Stomach (tissue), 4 donors: ENCODE data around the gene DNAJC12.

Experiments used
- POLR2A ChIP-seq, 4 donors: fragments of 450-650 bp; IDR thresholded peaks; one replicate each; pipeline ENCODE4 v1.6.1; 2016; ENCODE audit warnings: antibody characterized with exemption in 4 of 4, control low read depth in 2 of 4, mild to moderate bottlenecking in 1 of 4, moderate library complexity in 1 of 4
- POLR2AphosphoS5 ChIP-seq, 3 donors: sonication (generic); formaldehyde crosslinking; IDR thresholded peaks; one replicate each; pipeline ENCODE4 v1.6.1; 2016; ENCODE audit warnings: antibody characterized with exemption in 3 of 3
- TF ChIP-seq, protein P1 (sequence below), 7 experiments: fragments of 450-650 bp in 4 of 7; fragments of 200-600 bp in 3 of 7; sonication (generic) in 3 of 7; IDR thresholded peaks; one replicate each; pipeline ENCODE4 v1.5.1; 2016 to 2019; ENCODE audit warnings: antibody characterized with exemption in 7 of 7, control low read depth in 2 of 7, mild to moderate bottlenecking in 1 of 7

- TF ChIP-seq POLR2AphosphoS5 (IDR thresholded peaks at IDR 0.05) (no peak), POLR2A (IDR thresholded peaks at IDR 0.05) (no peak)
- TF ChIP-seq, protein P1, sequence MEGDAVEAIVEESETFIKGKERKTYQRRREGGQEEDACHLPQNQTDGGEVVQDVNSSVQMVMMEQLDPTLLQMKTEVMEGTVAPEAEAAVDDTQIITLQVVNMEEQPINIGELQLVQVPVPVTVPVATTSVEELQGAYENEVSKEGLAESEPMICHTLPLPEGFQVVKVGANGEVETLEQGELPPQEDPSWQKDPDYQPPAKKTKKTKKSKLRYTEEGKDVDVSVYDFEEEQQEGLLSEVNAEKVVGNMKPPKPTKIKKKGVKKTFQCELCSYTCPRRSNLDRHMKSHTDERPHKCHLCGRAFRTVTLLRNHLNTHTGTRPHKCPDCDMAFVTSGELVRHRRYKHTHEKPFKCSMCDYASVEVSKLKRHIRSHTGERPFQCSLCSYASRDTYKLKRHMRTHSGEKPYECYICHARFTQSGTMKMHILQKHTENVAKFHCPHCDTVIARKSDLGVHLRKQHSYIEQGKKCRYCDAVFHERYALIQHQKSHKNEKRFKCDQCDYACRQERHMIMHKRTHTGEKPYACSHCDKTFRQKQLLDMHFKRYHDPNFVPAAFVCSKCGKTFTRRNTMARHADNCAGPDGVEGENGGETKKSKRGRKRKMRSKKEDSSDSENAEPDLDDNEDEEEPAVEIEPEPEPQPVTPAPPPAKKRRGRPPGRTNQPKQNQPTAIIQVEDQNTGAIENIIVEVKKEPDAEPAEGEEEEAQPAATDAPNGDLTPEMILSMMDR (IDR thresholded peaks at IDR 0.05): no peak
These were observed 30.1 kb upstream of the DNAJC12 start for GRCh38 chr10:67868132-67868531.
